Activated T-cell treated with anti-CD3 and anti-CD28 coated beads, Interleukin-2, amount 50 U/mL, for 48 hours (primary cell): ENCODE results near the gene PRKD3.
"Not testable (repeated sequence)": the region's sequence is repeated elsewhere in the genome, so short reads cannot be mapped to it uniquely, and the experiment has no call there.

Source experiments
- DNase-seq, 2 experiments: peaks; one replicate each; pipeline ENCODE4 v3.0.0-alpha.2; 2020

The PRKD3 gene

GRCh38 chr2:37306024-37306423 lies 18.6 kb downstream of the PRKD3 start:
- DNase-seq, result no peak

GRCh38 chr2:37302701-37303252 lies 21.9 kb downstream of the PRKD3 start:
- DNase-seq, result no peak

GRCh38 chr2:37301408-37301807 lies 23.2 kb downstream of the PRKD3 start:
- no peak for DNase-seq

- no peak for DNase-seq
These were observed 24.1 kb downstream of the PRKD3 start for GRCh38 chr2:37300578-37300977.

GRCh38 chr2:37300146-37300545 lies 24.5 kb downstream of the PRKD3 start:
- DNase-seq, result no peak

- no peak for DNase-seq
These were observed 27.0 kb downstream of the PRKD3 start for GRCh38 chr2:37297632-37298031.

- DNase-seq, result no peak
These were observed 29.1 kb downstream of the PRKD3 start for GRCh38 chr2:37295469-37296073.

- DNase-seq, result not testable (repeated sequence)
These were observed 29.8 kb downstream of the PRKD3 start for GRCh38 chr2:37294858-37295257.

- DNase-seq, result no peak
These were observed 33.0 kb downstream of the PRKD3 start for GRCh38 chr2:37291680-37292079.

GRCh38 chr2:37287966-37288365 lies 36.7 kb downstream of the PRKD3 start:
- DNase-seq, result no peak

GRCh38 chr2:37284381-37284780 lies 40.3 kb downstream of the PRKD3 start:
- DNase-seq, result no peak

- no peak for DNase-seq
These were observed 41.4 kb downstream of the PRKD3 start for GRCh38 chr2:37283207-37283606.

GRCh38 chr2:37282746-37283145 lies 41.9 kb downstream of the PRKD3 start:
- DNase-seq, result no peak

GRCh38 chr2:37281916-37282315 lies 42.7 kb downstream of the PRKD3 start:
- no peak for DNase-seq

GRCh38 chr2:37276291-37276690 lies 48.3 kb downstream of the PRKD3 start:
- no peak for DNase-seq
